GM12878 (cell line): ENCODE data around the gene FGF12.

Source experiments
- CTCF ChIP-seq, 3 experiments: IDR thresholded peaks in 2 of 3; conservative IDR thresholded peaks in 1 of 3; 2 replicates each; pipeline ENCODE4 v1.5.1; 2011; ENCODE audit warnings: low read depth in 3 of 3, low read length in 3 of 3, mild to moderate bottlenecking in 3 of 3, control low read depth in 2 of 3, moderate library complexity in 2 of 3, inconsistent platforms in 1 of 3, mixed read lengths in 1 of 3; ENCODE audit not compliant: control insufficient read depth in 2 of 3, insufficient read depth in 1 of 3; ENCODE audit errors: extremely low read depth in 1 of 3
- KDM1A ChIP-seq: fragments of 200-600 bp; sonication (generic); IDR thresholded peaks from 2 replicates; pipeline ENCODE4 v1.6.1; 2016; ENCODE audit warnings: borderline replicate concordance
- NBN ChIP-seq: fragments of 450-650 bp; IDR thresholded peaks from 2 replicates; pipeline ENCODE4 v1.6.1; 2016
- POLR2A ChIP-seq: IDR thresholded peaks from 2 replicates; pipeline ENCODE4 v1.6.1; 2011; ENCODE audit warnings: low read depth, mild to moderate bottlenecking, low read length
- SIN3A ChIP-seq: IDR thresholded peaks from 2 replicates; pipeline ENCODE4 v1.6.1; 2012; ENCODE audit warnings: low read depth, low read length, improper control_type of control experiment
- ZBTB33 ChIP-seq: fragments of 450-650 bp; IDR thresholded peaks from 2 replicates; pipeline ENCODE4 v1.6.1; 2017; ENCODE audit warnings: mild to moderate bottlenecking

- TF ChIP-seq SIN3A (no peak), KDM1A (no peak), ZBTB33 (no peak), NBN (no peak), POLR2A (no peak), CTCF (IDR thresholded peaks at IDR 0.05 in 2 of 3, conservative IDR thresholded peaks at IDR 0.05 in 1 of 3; ENCODE audit: control insufficient read depth in 2 of 3, extremely low read depth in 1 of 3, insufficient read depth in 1 of 3, low read depth in 3 of 3, low read length in 3 of 3) (no peak)
Measured at GRCh38 chr3:192515664-192516045, 211.7 kb downstream of the FGF12 start.
